GM18951 (cell line): ENCODE measurements around the gene TRAF6.

Source experiments
- POLR2A ChIP-seq: IDR thresholded peaks from 4 replicates; pipeline ENCODE4 v1.6.1; 2011; ENCODE audit warnings: mild to moderate bottlenecking; ENCODE audit not compliant: insufficient read length, insufficient read depth; ENCODE audit errors: extremely low read depth
- in situ Hi-C: fragments of 300-500 bp; cut with MboI; formaldehyde crosslinking; loops from one replicate; pipeline ENCODE4 v1.12.0; 2022; ENCODE audit warnings: low sequenced_read_pairs, mixed read lengths, inconsistent platforms; ENCODE audit not compliant: unreplicated experiment

The TRAF6 gene

DNA sequence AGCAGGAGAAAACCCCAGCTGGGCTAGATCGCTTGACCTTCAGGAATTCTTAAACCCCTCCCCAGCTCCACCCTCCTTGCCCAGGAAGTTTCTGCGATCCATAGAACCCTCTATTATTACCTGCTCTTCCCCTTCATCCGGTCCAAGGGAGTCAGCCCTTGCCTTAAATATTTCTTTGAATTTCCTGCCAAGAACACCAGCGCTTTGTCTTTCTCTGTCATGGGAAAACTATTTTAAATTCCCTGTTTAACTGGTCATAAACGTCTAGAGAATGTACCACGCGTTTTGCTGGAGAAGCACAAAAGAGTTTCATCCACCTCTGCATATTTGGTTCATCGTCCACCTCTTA lies 496 bp upstream of the TRAF6 start:
- in situ Hi-C loops, result no loop called here

DNA sequence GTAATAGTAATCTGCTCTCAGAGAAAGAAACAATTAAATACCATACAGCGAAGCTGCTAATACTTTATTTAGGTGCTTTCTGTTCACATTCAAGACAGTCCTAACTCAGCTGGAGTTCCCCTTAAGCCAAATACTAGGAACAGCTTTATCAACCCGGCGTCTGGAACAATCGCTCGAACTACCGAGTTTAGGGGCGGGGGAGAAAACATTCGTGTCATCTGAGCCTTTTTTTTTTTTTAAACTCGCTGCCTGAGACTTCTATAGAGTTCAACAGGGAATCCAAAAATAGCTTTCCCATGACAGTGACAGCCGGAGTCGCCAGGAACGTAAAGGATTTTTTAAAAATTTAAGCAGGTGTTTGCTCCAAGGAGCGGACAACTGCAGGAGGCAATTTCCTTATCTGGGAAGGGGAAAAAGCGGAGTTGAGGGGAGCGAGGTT lies 852 bp downstream of the TRAF6 start:
- no peak for TF ChIP-seq POLR2A

More for the DNA sequence above, 496 bp upstream of the TRAF6 start:
- TF ChIP-seq POLR2A, result no peak

DNA sequence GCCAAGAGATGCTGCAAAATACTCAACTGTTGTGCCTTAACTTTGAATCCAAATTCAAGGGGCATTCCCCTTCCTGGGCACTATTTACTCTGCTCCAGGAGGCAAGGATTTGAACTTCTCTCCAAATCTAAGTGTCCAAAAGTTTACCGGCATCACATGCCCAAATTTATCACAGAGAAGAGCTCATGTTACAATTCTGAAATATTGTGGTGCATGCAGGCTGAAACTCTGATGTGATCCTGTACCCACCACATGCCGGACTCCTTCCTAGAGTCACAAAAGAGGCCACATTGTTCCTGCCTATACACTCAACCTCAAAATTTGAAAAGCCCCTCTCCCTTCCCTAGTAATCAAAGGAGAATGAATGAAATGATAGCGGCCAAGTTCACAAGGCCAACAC lies 1.3 kb downstream of the TRAF6 start:
- TF ChIP-seq POLR2A, result no peak
- in situ Hi-C loops, result no loop called here

More for the DNA sequence above, 852 bp downstream of the TRAF6 start:
- in situ Hi-C loops, result no loop called here

DNA sequence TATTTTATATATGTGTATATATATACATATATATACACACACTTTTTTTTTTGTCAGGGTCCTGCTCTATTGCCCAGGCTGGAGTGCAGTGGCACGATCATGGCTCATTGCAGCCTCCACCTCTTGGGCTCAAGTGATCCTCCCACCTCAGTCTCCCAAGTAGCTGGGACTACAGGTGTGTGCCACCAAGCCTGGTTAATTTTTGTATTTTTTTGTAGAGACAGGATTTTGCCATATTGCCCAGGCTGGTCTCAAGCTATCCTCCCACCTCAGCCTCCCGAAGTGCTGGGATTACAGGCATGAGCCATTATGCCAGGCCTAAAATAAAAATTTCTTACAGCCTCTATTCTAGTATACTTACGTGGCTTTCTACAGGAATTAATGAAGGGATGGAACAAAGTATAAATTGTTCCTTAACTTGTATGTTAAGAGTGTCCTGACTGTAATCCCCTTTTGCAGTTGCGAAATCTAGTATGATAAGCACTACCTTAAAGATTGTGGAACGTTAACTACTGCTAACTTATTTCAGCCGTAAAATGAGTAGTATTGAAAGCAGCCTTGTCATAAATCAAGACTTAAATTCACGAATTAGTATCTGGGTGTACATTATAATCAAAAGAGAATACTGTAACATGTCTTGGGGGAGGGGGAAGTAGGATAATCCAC lies 2.1 kb downstream of the TRAF6 start:
- no peak for TF ChIP-seq POLR2A
- in situ Hi-C loops, result no loop called here

DNA sequence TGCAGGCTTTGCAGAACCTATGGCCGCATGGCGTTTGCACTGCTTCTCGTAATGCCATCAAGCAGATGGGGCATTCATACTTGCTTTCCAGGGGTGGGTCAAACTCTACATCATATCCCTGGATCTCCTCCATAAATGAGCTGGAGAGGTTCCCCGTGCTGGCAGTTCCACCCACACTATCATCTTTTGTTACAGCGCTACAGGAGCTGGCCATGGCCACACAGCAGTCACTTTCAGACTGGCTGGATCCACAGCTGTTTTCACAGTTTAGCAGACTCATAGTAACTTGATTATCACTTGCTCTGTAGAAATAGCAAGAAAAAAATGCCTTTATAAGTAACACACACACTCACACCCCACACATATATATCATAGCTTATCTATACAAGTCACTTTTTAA lies 8.8 kb downstream of the TRAF6 start:
- in situ Hi-C loops, result no loop called here
- no peak for TF ChIP-seq POLR2A

DNA sequence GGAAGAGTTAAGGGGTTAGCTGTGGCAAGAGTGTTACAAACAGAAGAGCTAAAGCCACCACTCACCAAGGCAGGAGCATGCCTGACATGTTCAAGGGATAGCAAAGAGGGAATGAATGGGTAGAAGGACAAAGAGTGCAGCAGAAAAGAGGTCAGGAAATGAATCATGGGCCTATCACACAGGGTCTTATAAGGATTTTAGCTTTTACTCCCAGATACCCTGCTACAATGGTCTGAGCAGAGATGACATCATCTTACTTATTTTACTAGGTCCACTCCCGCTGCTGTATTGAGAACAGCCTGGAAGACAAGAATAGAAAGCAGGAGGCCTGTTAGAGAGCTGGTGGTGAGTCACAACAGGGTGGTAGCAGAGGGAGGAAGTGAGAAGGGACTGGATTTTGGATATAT lies 9.8 kb downstream of the TRAF6 start:
- in situ Hi-C loops, result no loop called here
- TF ChIP-seq POLR2A, result no peak

DNA sequence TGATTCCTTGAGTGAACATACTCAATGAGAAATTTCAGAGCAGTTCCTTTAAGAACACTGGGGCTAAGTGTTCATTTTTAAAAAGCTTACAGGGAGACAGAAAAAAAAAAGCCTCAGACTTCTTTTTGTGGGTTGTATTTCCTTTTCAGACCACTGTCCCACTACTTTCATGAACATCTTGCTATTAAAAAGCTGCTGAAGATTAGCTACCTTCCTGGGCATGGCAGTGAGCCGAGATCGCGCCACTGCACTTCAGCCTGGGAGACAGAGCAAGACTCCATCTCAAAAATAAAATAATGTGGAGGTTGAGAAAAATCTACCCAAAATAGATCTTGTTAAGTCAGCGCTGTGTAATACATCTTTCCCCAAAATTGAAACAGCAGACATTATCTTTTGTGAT lies 10.8 kb downstream of the TRAF6 start:
- no peak for TF ChIP-seq POLR2A
- in situ Hi-C loops, result loop anchor here (10.0 kb wide), 1 partner anchor 205 kb away; the partner anchor contains the start of gene PRR5L

DNA sequence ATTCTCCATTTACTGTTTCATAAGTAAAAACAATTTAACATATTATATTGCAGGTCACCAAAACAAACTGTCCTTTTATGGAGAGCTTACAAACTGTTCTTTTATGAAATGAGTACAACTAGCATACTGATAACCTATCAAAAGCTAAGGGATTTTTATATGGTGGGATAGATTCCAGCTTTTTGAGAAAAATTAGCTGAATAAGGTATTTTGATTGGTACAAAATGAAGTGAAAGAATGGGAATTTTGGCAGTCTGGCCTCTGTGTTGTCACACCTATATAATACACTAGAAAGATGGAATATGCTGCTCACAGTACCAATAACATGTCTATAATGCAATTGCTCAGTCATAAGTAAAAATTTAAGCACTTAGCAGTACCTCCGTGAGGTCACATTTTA lies 11.4 kb downstream of the TRAF6 start:
- TF ChIP-seq POLR2A, result no peak
- in situ Hi-C loops, result loop anchor here (10.0 kb wide), 1 partner anchor 204 kb away; the partner anchor contains the start of gene PRR5L

DNA sequence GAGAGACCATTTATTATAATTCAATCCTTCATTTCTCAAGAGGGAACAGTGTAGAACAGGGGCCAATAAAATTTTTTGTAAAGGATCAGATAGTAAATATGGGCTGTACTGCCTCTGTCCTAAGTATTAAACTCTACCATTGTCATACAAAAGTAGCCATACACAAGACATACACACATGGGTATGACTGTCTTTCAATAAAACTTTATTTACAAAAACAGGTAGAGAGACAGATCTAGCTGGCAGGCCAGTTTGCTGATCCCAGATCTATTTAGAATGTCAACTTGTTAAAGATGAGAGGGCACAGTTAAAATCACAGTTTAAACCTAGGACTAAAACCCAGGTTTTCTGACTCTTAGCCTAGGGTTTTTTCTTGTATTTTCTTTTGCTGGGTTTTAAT lies 16.7 kb downstream of the TRAF6 start:
- TF ChIP-seq POLR2A, result no peak
- in situ Hi-C loops, result loop anchor here (10.0 kb wide), 1 partner anchor 199 kb away; the partner anchor contains the start of gene PRR5L

DNA sequence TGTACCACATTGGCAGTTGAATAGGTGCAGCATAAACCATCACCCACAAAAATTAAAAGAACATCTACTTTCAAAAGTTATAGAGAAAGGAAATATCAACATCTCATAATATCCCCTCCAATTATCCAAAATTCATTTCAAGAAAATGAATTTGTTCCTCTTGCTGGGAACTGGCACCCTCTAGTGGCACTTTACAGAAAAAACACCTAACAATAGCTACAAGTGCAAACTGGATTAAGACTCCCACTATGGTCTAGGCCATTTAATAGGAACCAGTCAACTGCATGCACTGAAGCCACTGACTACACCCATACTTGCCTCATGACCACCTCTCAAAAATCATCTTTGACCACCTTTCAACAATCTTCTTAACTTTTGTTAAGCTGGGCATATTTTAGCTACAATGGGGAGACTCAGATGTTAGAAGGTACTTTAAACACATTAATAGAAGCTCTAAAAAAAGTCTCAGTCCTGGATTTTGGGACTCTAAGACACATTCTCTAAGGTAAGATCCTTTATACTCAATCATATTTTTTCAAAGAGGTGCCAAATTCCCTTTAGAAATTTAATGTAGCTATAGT lies 17.3 kb downstream of the TRAF6 start:
- in situ Hi-C loops, result loop anchor here (10.0 kb wide), 1 partner anchor 198 kb away; the partner anchor contains the start of gene PRR5L
- no peak for TF ChIP-seq POLR2A

DNA sequence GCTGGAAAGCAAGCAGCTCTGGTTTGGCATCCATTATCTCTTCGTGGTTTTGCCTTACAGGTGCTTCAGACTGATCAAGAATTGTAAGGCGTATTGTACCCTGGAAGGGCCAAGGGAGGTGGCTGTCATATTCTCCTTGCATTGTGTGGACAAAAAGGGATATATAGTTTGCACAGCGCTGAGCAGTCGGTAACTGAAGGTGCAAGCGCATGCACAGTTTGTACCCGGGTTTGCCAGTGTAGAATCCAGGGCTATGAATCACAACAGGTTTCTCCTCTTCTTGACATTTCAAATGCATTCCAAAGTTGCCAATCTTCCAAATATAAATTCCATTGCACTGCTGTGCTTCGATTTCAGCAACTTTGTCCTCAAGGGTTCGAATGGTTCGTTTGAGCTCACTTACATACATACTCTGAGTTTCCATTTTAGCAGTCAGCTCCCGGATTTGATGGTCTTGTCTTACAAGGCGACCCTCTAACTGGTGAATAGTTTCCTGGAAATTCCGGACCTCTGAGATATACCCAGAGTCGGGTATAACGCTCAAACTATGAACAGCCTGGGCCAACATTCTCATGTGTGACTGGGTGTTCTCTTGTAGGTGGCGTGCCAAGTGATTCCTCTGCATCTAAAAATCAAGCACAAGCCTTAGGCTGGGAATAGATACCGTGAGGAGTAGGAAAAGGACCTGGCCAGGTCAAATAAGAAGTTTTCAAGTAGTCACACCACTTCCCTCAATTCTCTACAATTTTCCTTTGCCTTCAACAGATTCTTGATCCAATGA lies 19.9 kb downstream of the TRAF6 start:
- no peak for TF ChIP-seq POLR2A
- in situ Hi-C loops, result loop anchor here (10.0 kb wide), 1 partner anchor 195 kb away; the partner anchor contains the start of gene PRR5L

DNA sequence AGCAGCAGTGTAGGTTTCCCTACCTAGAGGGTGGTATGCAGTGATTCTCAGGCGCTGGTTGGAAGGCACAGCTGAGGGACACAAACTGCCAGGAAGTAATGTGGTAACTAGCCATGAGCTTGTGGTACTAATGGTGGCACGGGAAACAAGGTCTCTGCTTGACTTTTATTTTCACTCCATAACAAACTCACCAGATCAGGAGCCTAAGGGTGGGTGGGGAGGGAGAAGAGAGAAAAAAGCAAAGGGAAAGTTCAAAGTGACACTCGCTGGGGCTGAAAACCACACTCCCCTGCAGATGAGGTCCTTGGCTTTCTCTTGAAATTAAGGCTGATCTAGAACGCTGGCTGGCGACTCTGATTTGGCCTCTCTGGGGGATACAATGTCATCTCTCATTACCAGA lies 22.0 kb downstream of the TRAF6 start:
- in situ Hi-C loops, result no loop called here
- no peak for TF ChIP-seq POLR2A

DNA sequence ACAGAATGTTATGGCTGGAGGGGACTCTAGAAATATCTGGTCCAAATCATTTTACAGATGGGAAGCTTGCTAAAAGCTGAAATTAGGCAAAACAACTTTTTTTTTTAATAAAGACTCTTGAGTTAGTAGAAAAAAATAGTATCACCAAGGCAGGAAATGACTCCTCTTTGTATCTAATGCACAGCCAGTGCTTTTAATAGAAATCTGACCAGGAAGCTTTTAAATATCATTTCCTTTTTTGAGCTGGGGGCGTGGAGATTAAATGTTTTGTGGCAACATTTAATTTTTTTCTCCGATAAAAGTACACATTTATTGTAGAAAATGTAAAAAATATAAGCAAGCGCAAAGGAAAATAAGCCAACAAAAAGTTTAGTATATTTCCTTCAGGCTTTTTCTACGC lies 22.5 kb downstream of the TRAF6 start:
- in situ Hi-C loops, result no loop called here
- TF ChIP-seq POLR2A, result no peak
